Coronary artery (tissue), 2 donors: ENCODE measurements around the gene TDRD7.

ENCODE experiments used
- DNase-seq: peaks from one replicate; pipeline ENCODE4 v3.0.0-alpha.2; 2017; ENCODE audit warnings: low spot score
- H3K27ac ChIP-seq, 2 donors: fragments of 200-600 bp; sonication (generic); one replicate each; pipeline ENCODE4 v1.5.1; 2016 to 2019
- H3K4me3 ChIP-seq: fragments of 200-600 bp; sonication (generic); 2 replicates; pipeline ENCODE4 v1.5.1; 2016; ENCODE audit warnings: mild to moderate bottlenecking, moderate library complexity
- TF ChIP-seq, protein P1 (sequence below): fragments of 200-600 bp; sonication (generic); IDR thresholded peaks from one replicate; pipeline ENCODE4 v1.5.1; 2019; ENCODE audit warnings: antibody characterized with exemption

Gene TDRD7

GRCh38 chr9:97462159-97462558 is 50.3 kb downstream of the TDRD7 start:
- TF ChIP-seq, protein P1, sequence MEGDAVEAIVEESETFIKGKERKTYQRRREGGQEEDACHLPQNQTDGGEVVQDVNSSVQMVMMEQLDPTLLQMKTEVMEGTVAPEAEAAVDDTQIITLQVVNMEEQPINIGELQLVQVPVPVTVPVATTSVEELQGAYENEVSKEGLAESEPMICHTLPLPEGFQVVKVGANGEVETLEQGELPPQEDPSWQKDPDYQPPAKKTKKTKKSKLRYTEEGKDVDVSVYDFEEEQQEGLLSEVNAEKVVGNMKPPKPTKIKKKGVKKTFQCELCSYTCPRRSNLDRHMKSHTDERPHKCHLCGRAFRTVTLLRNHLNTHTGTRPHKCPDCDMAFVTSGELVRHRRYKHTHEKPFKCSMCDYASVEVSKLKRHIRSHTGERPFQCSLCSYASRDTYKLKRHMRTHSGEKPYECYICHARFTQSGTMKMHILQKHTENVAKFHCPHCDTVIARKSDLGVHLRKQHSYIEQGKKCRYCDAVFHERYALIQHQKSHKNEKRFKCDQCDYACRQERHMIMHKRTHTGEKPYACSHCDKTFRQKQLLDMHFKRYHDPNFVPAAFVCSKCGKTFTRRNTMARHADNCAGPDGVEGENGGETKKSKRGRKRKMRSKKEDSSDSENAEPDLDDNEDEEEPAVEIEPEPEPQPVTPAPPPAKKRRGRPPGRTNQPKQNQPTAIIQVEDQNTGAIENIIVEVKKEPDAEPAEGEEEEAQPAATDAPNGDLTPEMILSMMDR = no peak
- DNase-seq = no peak
- H3K27ac ChIP-seq = no peak overlapping the region
- H3K4me3 ChIP-seq = no peak overlapping the region

DNA sequence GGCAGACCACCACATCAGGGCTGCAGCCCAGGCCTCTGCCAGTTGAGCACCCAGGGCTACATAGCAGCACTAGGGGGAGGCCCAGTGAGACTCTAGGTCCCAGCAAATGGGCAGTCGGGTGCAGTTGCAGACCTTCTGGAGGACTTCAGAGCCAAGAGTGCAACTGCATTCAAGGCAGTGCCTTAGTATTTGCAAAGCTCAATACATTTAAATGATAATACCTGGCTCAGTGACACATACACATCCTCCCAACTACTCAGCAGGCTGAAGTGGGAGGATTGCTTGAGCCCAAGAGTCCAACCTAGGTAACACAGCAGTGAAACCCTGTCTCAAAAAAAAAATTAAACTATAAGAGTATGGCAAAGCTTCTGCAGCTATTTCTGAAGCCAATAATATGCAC is 51.0 kb downstream of the TDRD7 start:
- H3K4me3 ChIP-seq = no peak overlapping the region
- no peak overlapping the region for H3K27ac ChIP-seq
- TF ChIP-seq, protein P1 = no peak
- DNase-seq = no peak

GRCh38 chr9:97468658-97469448 is 57.0 kb downstream of the TDRD7 start:
- TF ChIP-seq, protein P1 = peak; percentile 52
- Histone ChIP-seq H3K27ac (peak overlapping the region; percentile 66 to 85), H3K4me3 (no peak overlapping the region)
- peak; percentile 92 for DNase-seq

DNA sequence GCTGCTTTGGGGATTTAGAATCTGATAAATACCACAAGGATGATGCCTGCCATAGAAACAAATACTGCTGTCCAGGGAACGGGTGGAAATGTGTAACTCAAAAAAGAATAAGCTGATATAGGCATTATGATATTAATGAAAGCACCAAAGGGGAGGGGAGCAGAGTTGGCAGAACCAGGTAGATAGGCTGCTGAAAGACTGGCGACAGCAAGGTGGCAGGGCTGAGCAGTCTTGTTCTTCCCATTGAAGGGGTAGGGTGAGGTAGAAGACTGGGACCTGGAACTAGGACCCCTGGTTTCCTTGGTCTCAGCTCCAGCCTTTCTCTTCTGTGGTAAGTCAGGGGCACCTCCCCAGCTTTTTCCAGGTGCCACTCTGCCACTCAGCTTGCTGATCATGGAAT is 58.2 kb downstream of the TDRD7 start:
- no peak overlapping the region for H3K4me3 ChIP-seq
- DNase-seq = no peak
- H3K27ac ChIP-seq = peak overlapping the region; percentile 38
- TF ChIP-seq, protein P1 = no peak

DNA sequence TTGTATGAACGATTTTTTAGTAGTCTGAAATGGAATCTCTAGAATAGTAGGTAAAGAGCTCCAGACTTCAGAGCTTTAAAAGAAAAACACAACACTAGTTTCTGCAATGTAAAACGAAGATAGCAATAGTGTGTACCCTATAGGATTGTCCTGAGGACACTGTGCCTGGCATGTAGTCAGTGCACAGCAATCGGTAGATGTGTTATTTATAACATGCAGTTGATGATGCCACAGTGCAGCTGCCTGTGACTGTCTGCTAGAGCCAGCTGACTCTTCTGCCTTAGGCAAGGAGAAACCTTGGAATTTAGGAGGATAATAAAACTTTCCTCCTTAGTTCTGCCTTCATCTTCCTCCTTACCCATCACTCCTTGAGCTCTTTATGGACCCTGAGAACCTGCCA is 61.8 kb downstream of the TDRD7 start:
- no peak for DNase-seq
- no peak overlapping the region for H3K27ac ChIP-seq
- H3K4me3 ChIP-seq = no peak overlapping the region
- TF ChIP-seq, protein P1 = no peak

DNA sequence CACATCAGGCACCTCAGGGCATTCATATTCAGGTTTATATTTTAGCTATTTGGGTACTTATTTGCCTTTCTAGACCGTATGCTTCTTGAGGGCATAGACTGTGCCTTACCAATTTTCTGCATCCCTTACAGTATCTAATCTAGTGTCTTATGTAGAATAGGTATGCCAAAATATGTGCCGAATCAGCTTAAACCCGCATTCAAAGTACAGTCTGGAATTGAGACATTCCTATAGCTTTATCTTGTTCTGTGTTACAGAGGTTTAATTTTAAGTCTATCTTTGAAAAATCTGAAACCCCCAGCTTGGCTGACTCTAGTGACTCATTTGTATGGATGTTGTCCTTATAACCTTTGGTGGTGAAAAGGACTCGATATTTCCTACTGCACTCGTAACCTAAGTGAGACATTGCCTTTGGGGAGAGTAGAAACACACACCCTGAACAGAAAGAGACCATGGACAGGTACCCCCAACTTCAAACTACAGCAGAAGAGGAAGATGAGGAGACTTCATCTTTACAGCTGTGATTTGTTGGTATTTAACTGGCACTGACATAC is 62.6 kb downstream of the TDRD7 start:
- TF ChIP-seq, protein P1 = no peak
- no peak overlapping the region for H3K27ac ChIP-seq

GRCh38 chr9:97475059-97475458 is 63.2 kb downstream of the TDRD7 start:
- TF ChIP-seq, protein P1 = no peak
- DNase-seq = no peak
- H3K27ac ChIP-seq = no peak overlapping the region
- no peak overlapping the region for H3K4me3 ChIP-seq

More for the DNA sequence above, 62.6 kb downstream of the TDRD7 start:
- no peak for DNase-seq
- no peak overlapping the region for H3K4me3 ChIP-seq
